Measurements from ENCODE around the gene PHIP. TPM values are rescaled to one million over a fixed set of nuclear protein-coding genes. Genes with fewer than 3 reads are reported as not detected.

Gene PHIP
- total RNA-seq, 1 donor from 2014 or later = 16.7 TPM

GRCh38 chr6:79062708-79063107, 15.3 kb downstream of the PHIP start:
- H3K4me3 ChIP-seq (ENCODE audit: low read depth, low read length) = no peak overlapping the region
- DNase-seq (ENCODE audit: low read depth) = no peak
- TF ChIP-seq CTCF (conservative IDR thresholded peaks at IDR 0.05; ENCODE audit: low read depth, low read length) = no peak

GRCh38 chr6:79057746-79058145, 20.3 kb downstream of the PHIP start:
- TF ChIP-seq CTCF (conservative IDR thresholded peaks at IDR 0.05; ENCODE audit: low read depth, low read length) = no peak
- no peak overlapping the region for H3K4me3 ChIP-seq (ENCODE audit: low read depth, low read length)
- no peak for DNase-seq (ENCODE audit: low read depth)

- no peak for TF ChIP-seq CTCF (conservative IDR thresholded peaks at IDR 0.05; ENCODE audit: low read depth, low read length)
- no peak for DNase-seq (ENCODE audit: low read depth)
- H3K4me3 ChIP-seq (ENCODE audit: low read depth, low read length) = no peak overlapping the region
Observed at GRCh38 chr6:79056226-79056625, 21.8 kb downstream of the PHIP start.

- no peak for DNase-seq (ENCODE audit: low read depth)
- TF ChIP-seq CTCF (conservative IDR thresholded peaks at IDR 0.05; ENCODE audit: low read depth, low read length) = peak; percentile 68
Observed at GRCh38 chr6:79048611-79049010, 29.4 kb downstream of the PHIP start.

GRCh38 chr6:79047072-79047471, 31.0 kb downstream of the PHIP start:
- TF ChIP-seq CTCF (conservative IDR thresholded peaks at IDR 0.05; ENCODE audit: low read depth, low read length) = no peak
- no peak overlapping the region for H3K4me3 ChIP-seq (ENCODE audit: low read depth, low read length)
- no peak for DNase-seq (ENCODE audit: low read depth)

More at GRCh38 chr6:79048611-79049010, 29.4 kb downstream of the PHIP start:
- H3K4me3 ChIP-seq (ENCODE audit: low read depth, low read length) = no peak overlapping the region

GRCh38 chr6:79045966-79046365, 32.1 kb downstream of the PHIP start:
- no peak overlapping the region for H3K4me3 ChIP-seq (ENCODE audit: low read depth, low read length)
- DNase-seq (ENCODE audit: low read depth) = no peak
- no peak for TF ChIP-seq CTCF (conservative IDR thresholded peaks at IDR 0.05; ENCODE audit: low read depth, low read length)

GRCh38 chr6:79042799-79043126, 35.3 kb downstream of the PHIP start:
- DNase-seq (ENCODE audit: low read depth) = no peak
- no peak for TF ChIP-seq CTCF (conservative IDR thresholded peaks at IDR 0.05; ENCODE audit: low read depth, low read length)
- no peak overlapping the region for H3K4me3 ChIP-seq (ENCODE audit: low read depth, low read length)
